Endothelial cell of umbilical vein (primary cell): ENCODE measurements around the gene CTTNBP2.

Experiments used
- CTCF ChIP-seq, 2 donors: IDR thresholded peaks; 1 replicate in 1 of 2; 2 replicates in 1 of 2; pipeline ENCODE4 v1.5.1; 2011; ENCODE audit warnings: low read length in 2 of 2, mild to moderate bottlenecking in 2 of 2, moderate library complexity in 2 of 2, control low read depth in 1 of 2, inconsistent platforms in 1 of 2, low read depth in 1 of 2; ENCODE audit not compliant: insufficient read depth in 1 of 2; ENCODE audit errors: extremely low read depth in 1 of 2
- POLR2A ChIP-seq: IDR thresholded peaks from 2 replicates; pipeline ENCODE4 v1.6.1; 2012; ENCODE audit warnings: low read depth, mild to moderate bottlenecking, control low read depth, low read length
- POLR2AphosphoS5 ChIP-seq: IDR thresholded peaks from 2 replicates; pipeline ENCODE4 v1.6.1; 2012; ENCODE audit warnings: low read depth, mild to moderate bottlenecking, control low read depth, low read length, moderate library complexity; ENCODE audit not compliant: insufficient read depth

- no peak for TF ChIP-seq POLR2AphosphoS5
- no peak for TF ChIP-seq POLR2A
- TF ChIP-seq CTCF (IDR thresholded peaks at IDR 0.05; ENCODE audit: extremely low read depth in 1 of 2, insufficient read depth in 1 of 2, low read depth in 1 of 2, low read length in 2 of 2) = no peak
Observed at GRCh38 chr7:117802660-117803059, 70.6 kb downstream of the CTTNBP2 start.
